ENCODE data around the gene ADCY10. TPM values are rescaled to one million over a fixed set of nuclear protein-coding genes. Genes with fewer than 3 reads are reported as not detected.

Gene ADCY10
- total RNA-seq, 1 experiment from 2014 or later, result 0.31 TPM

GRCh38 chr1:167802235-167802634, 111.7 kb downstream of the ADCY10 start:
- H3K36me3 Mint-ChIP-seq (ENCODE audit: insufficient read depth, unreplicated experiment), result peaks cover 6% of the 10 kb centered on the region
- H3K4me3 Mint-ChIP-seq (ENCODE audit: low read depth, unreplicated experiment), result no peak overlapping the region
- CTCF ChIA-PET, result no interaction called here
- no peaks in the 10 kb centered on the region for H3K9me3 Mint-ChIP-seq (ENCODE audit: low read depth, unreplicated experiment)
- no peak overlapping the region for H3K27ac Mint-ChIP-seq (ENCODE audit: unreplicated experiment)
- no peaks in the 10 kb centered on the region for H3K27me3 Mint-ChIP-seq (ENCODE audit: unreplicated experiment)
- TF ChIP-seq CTCF (IDR thresholded peaks at IDR 0.05; ENCODE audit: unreplicated experiment), result no peak
- no peak for DNase-seq
- BruUV-seq (replicated peaks), result no TSS peak
- peaks cover 26% of the 10 kb centered on the region for H3K4me1 Mint-ChIP-seq (ENCODE audit: low read depth, unreplicated experiment)
- intact Hi-C loops (cut with micrococcal nuclease; ENCODE audit: unreplicated experiment), result loop anchor here (5.0 kb wide), 1 partner anchor 280 kb away; no protein-coding TSS in a partner anchor

DNA sequence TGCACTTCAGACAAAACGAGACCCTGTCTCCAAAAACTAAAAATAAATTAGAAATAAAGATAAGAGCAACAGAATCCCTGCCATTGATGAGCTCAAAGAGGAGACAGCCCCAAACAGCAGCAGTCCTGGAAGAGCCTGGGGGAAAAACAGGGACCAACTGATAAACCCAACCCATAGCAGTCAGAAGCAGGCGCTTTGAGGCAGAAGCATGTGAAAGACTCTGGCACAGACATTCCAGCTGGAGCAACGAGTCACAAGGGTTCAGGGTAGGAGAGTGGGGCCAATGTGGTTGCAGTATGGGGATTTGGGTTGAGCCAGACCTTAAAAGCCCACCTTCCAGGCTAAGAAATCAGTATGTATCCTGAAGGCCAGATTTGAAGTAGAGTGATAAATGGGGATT, 113.7 kb downstream of the ADCY10 start:
- Mint-ChIP-seq H3K27ac (ENCODE audit: unreplicated experiment) (no peak overlapping the region), H3K4me1 (ENCODE audit: low read depth, unreplicated experiment) (peaks cover 31% of the 10 kb centered on the region)
- CTCF ChIA-PET, result interaction anchor here (0.7 to 1.4 kb wide), 2 partner anchors 78 to 519 kb away, joined by 3 to 4 read pairs; partner anchors contain the start of gene MPZL1

DNA sequence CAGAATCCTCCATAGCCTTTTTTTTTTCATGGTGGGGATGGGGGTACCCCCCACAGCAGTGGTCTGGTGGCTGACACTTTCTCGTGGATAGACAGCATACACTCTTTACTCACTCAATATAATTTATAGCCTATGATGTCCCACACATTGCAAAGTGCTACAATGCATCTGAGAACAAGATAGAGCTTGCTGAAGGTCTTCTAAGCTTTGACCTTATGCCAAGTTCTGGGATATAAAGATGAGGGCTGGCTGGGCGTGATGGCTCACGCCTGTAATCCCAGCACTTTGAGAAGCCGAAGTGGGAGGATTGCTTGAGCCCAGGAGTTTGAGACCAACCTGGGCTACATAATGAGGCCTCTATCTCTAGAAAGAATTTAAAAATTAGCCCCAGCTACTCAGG, 114.2 kb downstream of the ADCY10 start:
- TF ChIP-seq CTCF (IDR thresholded peaks at IDR 0.05; ENCODE audit: unreplicated experiment), result no peak
- H3K36me3 Mint-ChIP-seq (ENCODE audit: insufficient read depth, unreplicated experiment), result peaks cover 8% of the 10 kb centered on the region
- H3K27me3 Mint-ChIP-seq (ENCODE audit: unreplicated experiment), result no peaks in the 10 kb centered on the region
- BruUV-seq (replicated peaks), result no TSS peak
- no peak for DNase-seq
- H3K27ac Mint-ChIP-seq (ENCODE audit: unreplicated experiment), result no peak overlapping the region
- peaks cover 26% of the 10 kb centered on the region for H3K4me1 Mint-ChIP-seq (ENCODE audit: low read depth, unreplicated experiment)
- H3K4me3 Mint-ChIP-seq (ENCODE audit: low read depth, unreplicated experiment), result no peak overlapping the region
- intact Hi-C loops (cut with micrococcal nuclease; ENCODE audit: unreplicated experiment), result loop anchor here (5.0 kb wide), 1 partner anchor 283 kb away; no protein-coding TSS in a partner anchor
- CTCF ChIA-PET, result interaction anchor here (0.7 to 1.4 kb wide), 2 partner anchors 78 to 519 kb away, joined by 3 to 4 read pairs; partner anchors contain the start of gene MPZL1
- H3K9me3 Mint-ChIP-seq (ENCODE audit: low read depth, unreplicated experiment), result no peaks in the 10 kb centered on the region

More for the DNA sequence above, 113.7 kb downstream of the ADCY10 start:
- no peak for TF ChIP-seq CTCF (IDR thresholded peaks at IDR 0.05; ENCODE audit: unreplicated experiment)
- no TSS peak for BruUV-seq (replicated peaks)
- no peak for DNase-seq
- H3K36me3 Mint-ChIP-seq (ENCODE audit: insufficient read depth, unreplicated experiment), result peaks cover 6% of the 10 kb centered on the region
- no peak overlapping the region for H3K4me3 Mint-ChIP-seq (ENCODE audit: low read depth, unreplicated experiment)
- no peaks in the 10 kb centered on the region for H3K9me3 Mint-ChIP-seq (ENCODE audit: low read depth, unreplicated experiment)
- intact Hi-C loops (cut with micrococcal nuclease; ENCODE audit: unreplicated experiment), result loop anchor here (5.0 kb wide), 1 partner anchor 282 kb away; no protein-coding TSS in a partner anchor
- no peaks in the 10 kb centered on the region for H3K27me3 Mint-ChIP-seq (ENCODE audit: unreplicated experiment)

- Mint-ChIP-seq H3K27me3 (ENCODE audit: unreplicated experiment) (no peaks in the 10 kb centered on the region), H3K36me3 (ENCODE audit: insufficient read depth, unreplicated experiment) (peaks cover 14% of the 10 kb centered on the region), H3K9me3 (ENCODE audit: low read depth, unreplicated experiment) (no peaks in the 10 kb centered on the region), H3K4me1 (ENCODE audit: low read depth, unreplicated experiment) (peaks cover 18% of the 10 kb centered on the region), H3K4me3 (ENCODE audit: low read depth, unreplicated experiment) (no peak overlapping the region), H3K27ac (ENCODE audit: unreplicated experiment) (no peak overlapping the region)
- DNase-seq, result no peak
- no TSS peak for BruUV-seq (replicated peaks)
- CTCF ChIA-PET, result no interaction called here
- intact Hi-C loops (cut with micrococcal nuclease; ENCODE audit: unreplicated experiment), result no loop called here
- no peak for TF ChIP-seq CTCF (IDR thresholded peaks at IDR 0.05; ENCODE audit: unreplicated experiment)
Measured at GRCh38 chr1:167798952-167799351, 115.0 kb downstream of the ADCY10 start.

Data from Calu3 (cell line).